Right renal pelvis (tissue), 4 donors: ENCODE data around the gene IFT57. TPM values are rescaled to one million over a fixed set of nuclear protein-coding genes. Genes with fewer than 3 reads are reported as not detected.

Source experiments
- DNase-seq, 4 donors: peaks; one replicate each; pipeline ENCODE4 v3.0.0-alpha.2; 2013; ENCODE audit warnings: low read depth in 4 of 4, low spot score in 3 of 4, missing footprints in 1 of 4
- polyA plus RNA-seq, 4 donors: library from polyadenylated mRNA; unstranded; fragments of 120-200 nt; gene quantifications; one replicate each; pipeline ENCODE4 v1.2.1, GENCODE V29; 2013; ENCODE audit not compliant: insufficient read length in 4 of 4

The IFT57 gene
- polyA plus RNA-seq, 4 donors = 95.9 to 104 (median 99.8) TPM

- DNase-seq = peak in 1 of 4 donors; percentile 7
These were observed 831 bp downstream of the IFT57 start for GRCh38 chr3:108221393-108221792.

- no peak for DNase-seq
These were observed 2.9 kb downstream of the IFT57 start for GRCh38 chr3:108219336-108219735.

- no peak for DNase-seq
These were observed 3.4 kb downstream of the IFT57 start for GRCh38 chr3:108218811-108219210.

GRCh38 chr3:108215871-108216270 is 6.4 kb downstream of the IFT57 start:
- no peak for DNase-seq

- DNase-seq = no peak
These were observed 12.6 kb downstream of the IFT57 start for GRCh38 chr3:108209579-108209978.

GRCh38 chr3:108208831-108209230 is 13.4 kb downstream of the IFT57 start:
- DNase-seq = no peak

- DNase-seq = no peak
These were observed 19.4 kb downstream of the IFT57 start for GRCh38 chr3:108202834-108203233.

GRCh38 chr3:108202080-108202479 is 20.1 kb downstream of the IFT57 start:
- no peak for DNase-seq

- no peak for DNase-seq
These were observed 21.0 kb downstream of the IFT57 start for GRCh38 chr3:108201258-108201657.

GRCh38 chr3:108200578-108200977 is 21.6 kb downstream of the IFT57 start:
- DNase-seq = no peak

GRCh38 chr3:108200024-108200423 is 22.2 kb downstream of the IFT57 start:
- no peak for DNase-seq

- no peak for DNase-seq
These were observed 30.8 kb downstream of the IFT57 start for GRCh38 chr3:108191394-108191793.

GRCh38 chr3:108190346-108190745 is 31.9 kb downstream of the IFT57 start:
- DNase-seq = no peak

GRCh38 chr3:108189440-108189839 is 32.8 kb downstream of the IFT57 start:
- no peak for DNase-seq

GRCh38 chr3:108185536-108185935 is 36.7 kb downstream of the IFT57 start:
- no peak for DNase-seq

- no peak for DNase-seq
These were observed 37.4 kb downstream of the IFT57 start for GRCh38 chr3:108184824-108185223.

- no peak for DNase-seq
These were observed 38.3 kb downstream of the IFT57 start for GRCh38 chr3:108183971-108184370.

GRCh38 chr3:108183181-108183580 is 39.0 kb downstream of the IFT57 start:
- no peak for DNase-seq

- DNase-seq = no peak
These were observed 39.9 kb downstream of the IFT57 start for GRCh38 chr3:108182339-108182738.

- no peak for DNase-seq
These were observed 41.1 kb downstream of the IFT57 start for GRCh38 chr3:108181172-108181571.

- no peak for DNase-seq
These were observed 42.0 kb downstream of the IFT57 start for GRCh38 chr3:108180194-108180593.

GRCh38 chr3:108178676-108179075 is 43.5 kb downstream of the IFT57 start:
- no peak for DNase-seq

- DNase-seq = no peak
These were observed 44.7 kb downstream of the IFT57 start for GRCh38 chr3:108177536-108177935.
